Measurements from ENCODE around the gene APCDD1.

APCDD1 gene

DNA sequence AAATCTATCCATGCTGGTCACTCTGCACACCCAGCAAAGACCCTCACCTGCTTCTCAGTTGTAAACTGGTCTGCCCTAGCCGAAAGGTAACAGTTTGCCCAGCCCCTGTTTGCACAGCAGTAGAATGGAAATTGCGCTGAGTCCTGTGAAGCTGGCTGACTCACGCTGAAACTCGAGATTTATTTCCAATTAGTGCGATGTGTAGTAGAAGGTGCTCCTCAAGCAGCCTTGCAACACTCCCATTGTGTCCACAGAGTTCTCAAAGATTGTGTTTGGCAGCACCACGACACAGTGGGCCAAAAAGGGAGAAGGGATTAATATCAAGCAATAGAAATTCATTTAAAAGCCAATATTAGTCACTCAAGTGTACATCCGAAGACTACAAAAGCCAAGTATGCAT lies 21.7 kb upstream of the APCDD1 start:
- no peak for ATAC-seq
- TF ChIP-seq CSRNP3 (CRISPR knock-in tag; IDR thresholded peaks at IDR 0.05): no peak
- TF ChIP-seq TCF4 (CRISPR knock-in tag; IDR thresholded peaks at IDR 0.05; ENCODE audit: borderline replicate concordance): no peak
- TF ChIP-seq RARB (CRISPR knock-in tag; IDR thresholded peaks at IDR 0.05): no peak
- TF ChIP-seq, protein P1, sequence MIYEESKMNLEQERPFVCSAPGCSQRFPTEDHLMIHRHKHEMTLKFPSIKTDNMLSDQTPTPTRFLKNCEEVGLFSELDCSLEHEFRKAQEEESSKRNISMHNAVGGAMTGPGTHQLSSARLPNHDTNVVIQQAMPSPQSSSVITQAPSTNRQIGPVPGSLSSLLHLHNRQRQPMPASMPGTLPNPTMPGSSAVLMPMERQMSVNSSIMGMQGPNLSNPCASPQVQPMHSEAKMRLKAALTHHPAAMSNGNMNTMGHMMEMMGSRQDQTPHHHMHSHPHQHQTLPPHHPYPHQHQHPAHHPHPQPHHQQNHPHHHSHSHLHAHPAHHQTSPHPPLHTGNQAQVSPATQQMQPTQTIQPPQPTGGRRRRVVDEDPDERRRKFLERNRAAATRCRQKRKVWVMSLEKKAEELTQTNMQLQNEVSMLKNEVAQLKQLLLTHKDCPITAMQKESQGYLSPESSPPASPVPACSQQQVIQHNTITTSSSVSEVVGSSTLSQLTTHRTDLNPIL (CRISPR knock-in tag; IDR thresholded peaks at IDR 0.05; ENCODE audit: low read depth): no peak
- no peak for TF ChIP-seq ISL1 (CRISPR knock-in tag; IDR thresholded peaks at IDR 0.05)
- no peak for TF ChIP-seq ZC3H10 (CRISPR knock-in tag; IDR thresholded peaks at IDR 0.05)
- no peak for TF ChIP-seq ZNF8 (CRISPR knock-in tag; IDR thresholded peaks at IDR 0.05)
- no peak for TF ChIP-seq ZNF565 (CRISPR knock-in tag; conservative IDR thresholded peaks at IDR 0.05; ENCODE audit: low read depth)
- TF ChIP-seq, protein P2, sequence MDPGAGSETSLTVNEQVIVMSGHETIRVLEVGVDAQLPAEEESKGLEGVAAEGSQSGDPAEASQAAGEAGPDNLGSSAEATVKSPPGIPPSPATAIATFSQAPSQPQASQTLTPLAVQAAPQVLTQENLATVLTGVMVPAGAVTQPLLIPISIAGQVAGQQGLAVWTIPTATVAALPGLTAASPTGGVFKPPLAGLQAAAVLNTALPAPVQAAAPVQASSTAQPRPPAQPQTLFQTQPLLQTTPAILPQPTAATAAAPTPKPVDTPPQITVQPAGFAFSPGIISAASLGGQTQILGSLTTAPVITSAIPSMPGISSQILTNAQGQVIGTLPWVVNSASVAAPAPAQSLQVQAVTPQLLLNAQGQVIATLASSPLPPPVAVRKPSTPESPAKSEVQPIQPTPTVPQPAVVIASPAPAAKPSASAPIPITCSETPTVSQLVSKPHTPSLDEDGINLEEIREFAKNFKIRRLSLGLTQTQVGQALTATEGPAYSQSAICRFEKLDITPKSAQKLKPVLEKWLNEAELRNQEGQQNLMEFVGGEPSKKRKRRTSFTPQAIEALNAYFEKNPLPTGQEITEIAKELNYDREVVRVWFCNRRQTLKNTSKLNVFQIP (CRISPR knock-in tag; IDR thresholded peaks at IDR 0.05; ENCODE audit: borderline replicate concordance, low read depth): no peak
- TF ChIP-seq CSDC2 (CRISPR knock-in tag; IDR thresholded peaks at IDR 0.05): no peak
- no peak for TF ChIP-seq OSR1 (CRISPR knock-in tag; IDR thresholded peaks at IDR 0.05)
- no peak for TF ChIP-seq TOX (CRISPR knock-in tag; IDR thresholded peaks at IDR 0.05; ENCODE audit: borderline replicate concordance)
- no peak for TF ChIP-seq SNAI2 (CRISPR knock-in tag; IDR thresholded peaks at IDR 0.05)
- TF ChIP-seq BACH2 (CRISPR knock-in tag; IDR thresholded peaks at IDR 0.05; ENCODE audit: borderline replicate concordance): no peak
- no peak for TF ChIP-seq PATZ1 (CRISPR knock-in tag; IDR thresholded peaks at IDR 0.05; ENCODE audit: borderline replicate concordance)

DNA sequence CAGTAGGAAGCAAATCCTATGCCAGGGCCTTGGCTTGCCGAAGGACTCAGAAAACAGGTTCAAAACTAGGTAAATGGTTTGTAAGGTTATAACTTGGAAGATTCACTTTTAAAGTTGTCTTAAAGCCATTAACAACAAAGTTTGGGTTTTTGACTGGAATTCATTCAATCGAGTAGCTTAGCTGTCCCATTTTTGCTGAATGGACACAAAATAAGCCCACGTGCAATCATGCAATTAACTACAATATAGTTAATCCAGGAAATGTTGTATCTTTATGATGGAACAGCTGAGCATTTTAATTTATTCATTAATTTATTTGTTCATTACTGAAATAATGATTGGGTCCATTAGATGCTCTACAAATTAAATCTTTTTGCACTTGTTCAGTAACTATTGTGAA lies 18.3 kb upstream of the APCDD1 start:
- no peak for ATAC-seq
- TF ChIP-seq TCF4 (CRISPR knock-in tag; IDR thresholded peaks at IDR 0.05; ENCODE audit: borderline replicate concordance) (no peak), OSR1 (CRISPR knock-in tag; IDR thresholded peaks at IDR 0.05) (no peak), GLIS3 (CRISPR knock-in tag; IDR thresholded peaks at IDR 0.05) (no peak), PATZ1 (CRISPR knock-in tag; IDR thresholded peaks at IDR 0.05; ENCODE audit: borderline replicate concordance) (no peak)
- TF ChIP-seq, protein P3, sequence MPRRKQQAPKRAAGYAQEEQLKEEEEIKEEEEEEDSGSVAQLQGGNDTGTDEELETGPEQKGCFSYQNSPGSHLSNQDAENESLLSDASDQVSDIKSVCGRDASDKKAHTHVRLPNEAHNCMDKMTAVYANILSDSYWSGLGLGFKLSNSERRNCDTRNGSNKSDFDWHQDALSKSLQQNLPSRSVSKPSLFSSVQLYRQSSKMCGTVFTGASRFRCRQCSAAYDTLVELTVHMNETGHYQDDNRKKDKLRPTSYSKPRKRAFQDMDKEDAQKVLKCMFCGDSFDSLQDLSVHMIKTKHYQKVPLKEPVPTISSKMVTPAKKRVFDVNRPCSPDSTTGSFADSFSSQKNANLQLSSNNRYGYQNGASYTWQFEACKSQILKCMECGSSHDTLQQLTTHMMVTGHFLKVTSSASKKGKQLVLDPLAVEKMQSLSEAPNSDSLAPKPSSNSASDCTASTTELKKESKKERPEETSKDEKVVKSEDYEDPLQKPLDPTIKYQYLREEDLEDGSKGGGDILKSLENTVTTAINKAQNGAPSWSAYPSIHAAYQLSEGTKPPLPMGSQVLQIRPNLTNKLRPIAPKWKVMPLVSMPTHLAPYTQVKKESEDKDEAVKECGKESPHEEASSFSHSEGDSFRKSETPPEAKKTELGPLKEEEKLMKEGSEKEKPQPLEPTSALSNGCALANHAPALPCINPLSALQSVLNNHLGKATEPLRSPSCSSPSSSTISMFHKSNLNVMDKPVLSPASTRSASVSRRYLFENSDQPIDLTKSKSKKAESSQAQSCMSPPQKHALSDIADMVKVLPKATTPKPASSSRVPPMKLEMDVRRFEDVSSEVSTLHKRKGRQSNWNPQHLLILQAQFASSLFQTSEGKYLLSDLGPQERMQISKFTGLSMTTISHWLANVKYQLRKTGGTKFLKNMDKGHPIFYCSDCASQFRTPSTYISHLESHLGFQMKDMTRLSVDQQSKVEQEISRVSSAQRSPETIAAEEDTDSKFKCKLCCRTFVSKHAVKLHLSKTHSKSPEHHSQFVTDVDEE (CRISPR knock-in tag; IDR thresholded peaks at IDR 0.05): no peak

DNA sequence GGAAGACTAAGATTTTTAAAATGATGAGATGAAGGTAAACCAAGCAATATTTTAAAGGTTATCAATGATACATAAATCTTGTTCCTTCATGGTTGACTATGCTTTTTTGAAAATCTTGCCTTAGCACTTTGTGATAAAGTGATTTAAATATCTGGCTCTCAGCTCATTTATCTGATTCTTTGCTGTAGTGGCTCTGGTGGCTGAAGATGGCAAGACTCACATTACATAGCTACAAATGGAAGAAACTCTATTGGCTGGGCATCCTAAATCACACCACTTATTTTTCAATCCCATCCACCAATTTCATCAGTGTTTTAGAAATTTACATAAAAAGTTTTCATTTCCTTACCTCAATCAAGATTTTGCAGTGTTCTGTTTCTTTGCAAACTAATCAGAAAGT lies 16.6 kb upstream of the APCDD1 start:
- no peak for ATAC-seq
- TF ChIP-seq ZNF8 (CRISPR knock-in tag; IDR thresholded peaks at IDR 0.05): no peak
- no peak for TF ChIP-seq ZFP3 (CRISPR knock-in tag; IDR thresholded peaks at IDR 0.05)
- no peak for TF ChIP-seq ZC3H10 (CRISPR knock-in tag; IDR thresholded peaks at IDR 0.05)
- no peak for TF ChIP-seq TOX (CRISPR knock-in tag; IDR thresholded peaks at IDR 0.05; ENCODE audit: borderline replicate concordance)
- no peak for TF ChIP-seq TCF4 (CRISPR knock-in tag; IDR thresholded peaks at IDR 0.05; ENCODE audit: borderline replicate concordance)
- TF ChIP-seq, protein P1 (CRISPR knock-in tag; IDR thresholded peaks at IDR 0.05; ENCODE audit: low read depth): no peak

All from SK-N-SH treated with all-trans-retinoic acid at 6 μM for 48 hours (cell line).